ENCODE results near the gene INPP5B. TPM values are rescaled to one million over a fixed set of nuclear protein-coding genes. Genes with fewer than 3 reads are reported as not detected.
A peak's percentile ranks its signal among the peaks of the same experiment; 100 is the strongest.

Gene INPP5B
- total RNA-seq, 2 donors from 2014 or later, result 44.2 to 44.5 TPM

GRCh38 chr1:37893673-37894072 is 53.2 kb downstream of the INPP5B start:
- Histone ChIP-seq H3K4me3 (no peak overlapping the region), H3K27ac (peak overlapping the region in 1 of 2 donors; percentile 55), H3K36me3 (peaks cover 17% of the 10 kb centered on the region), H3K9me3 (no peaks in the 10 kb centered on the region), H3K27me3 (replicated peaks; ENCODE audit: insufficient read depth) (no peaks in the 10 kb centered on the region), H3K4me1 (ENCODE audit: control insufficient read depth in 1 of 2, low read depth in 2 of 2) (peaks cover 0 to 6% of the 10 kb centered on the region in 2 donors)
- DNase-seq (ENCODE audit: low spot score) (no peak), ATAC-seq (ENCODE audit: insufficient number of reproducible peaks, low FRiP score, low read depth) (no peak)
- TF ChIP-seq CTCF (IDR thresholded peaks at IDR 0.05), result no peak

GRCh38 chr1:37892151-37893047 is 54.5 kb downstream of the INPP5B start:
- peaks cover 0 to 6% of the 10 kb centered on the region in 2 donors for H3K4me1 ChIP-seq (ENCODE audit: control insufficient read depth in 1 of 2, low read depth in 2 of 2)
- peak overlapping the region; percentile 55 to 60 for H3K27ac ChIP-seq
- no peak for TF ChIP-seq CTCF (IDR thresholded peaks at IDR 0.05)
- H3K36me3 ChIP-seq, result peaks cover 28% of the 10 kb centered on the region
- DNase-seq (ENCODE audit: low spot score) (no peak), ATAC-seq (ENCODE audit: insufficient number of reproducible peaks, low FRiP score, low read depth) (no peak)
- no peaks in the 10 kb centered on the region for H3K27me3 ChIP-seq (replicated peaks; ENCODE audit: insufficient read depth)
- H3K4me3 ChIP-seq, result no peak overlapping the region
- no peaks in the 10 kb centered on the region for H3K9me3 ChIP-seq

- ATAC-seq (ENCODE audit: insufficient number of reproducible peaks, low FRiP score, low read depth) (no peak), DNase-seq (ENCODE audit: low spot score) (no peak)
- no peaks in the 10 kb centered on the region for H3K9me3 ChIP-seq
Measured at GRCh38 chr1:37890378-37891014, 56.4 kb downstream of the INPP5B start.

GRCh38 chr1:37888022-37888700 is 58.7 kb downstream of the INPP5B start:
- no peak overlapping the region for H3K4me3 ChIP-seq
- TF ChIP-seq CTCF (IDR thresholded peaks at IDR 0.05), result no peak
- H3K36me3 ChIP-seq, result peaks cover 62% of the 10 kb centered on the region
- DNase-seq (ENCODE audit: low spot score) (no peak), ATAC-seq (ENCODE audit: insufficient number of reproducible peaks, low FRiP score, low read depth) (no peak)
- no peaks in the 10 kb centered on the region for H3K9me3 ChIP-seq
- no peak overlapping the region for H3K27ac ChIP-seq
- H3K4me1 ChIP-seq (ENCODE audit: control insufficient read depth in 1 of 2, low read depth in 2 of 2), result peaks cover 0 to 6% of the 10 kb centered on the region in 2 donors
- no peaks in the 10 kb centered on the region for H3K27me3 ChIP-seq (replicated peaks; ENCODE audit: insufficient read depth)

More at GRCh38 chr1:37890378-37891014, 56.4 kb downstream of the INPP5B start:
- TF ChIP-seq CTCF (IDR thresholded peaks at IDR 0.05), result peak; percentile 55
- H3K27me3 ChIP-seq (replicated peaks; ENCODE audit: insufficient read depth), result no peaks in the 10 kb centered on the region
- H3K4me3 ChIP-seq, result no peak overlapping the region
- H3K36me3 ChIP-seq, result peaks cover 45% of the 10 kb centered on the region
- peaks cover 0 to 6% of the 10 kb centered on the region in 2 donors for H3K4me1 ChIP-seq (ENCODE audit: control insufficient read depth in 1 of 2, low read depth in 2 of 2)
- peak overlapping the region in 1 of 2 donors; percentile 34 for H3K27ac ChIP-seq

- DNase-seq (ENCODE audit: low spot score) (no peak), ATAC-seq (ENCODE audit: insufficient number of reproducible peaks, low FRiP score, low read depth) (no peak)
- H3K4me3 ChIP-seq, result no peak overlapping the region
- no peaks in the 10 kb centered on the region for H3K4me1 ChIP-seq (ENCODE audit: control insufficient read depth in 1 of 2, low read depth in 2 of 2)
- TF ChIP-seq CTCF (IDR thresholded peaks at IDR 0.05), result no peak
- H3K9me3 ChIP-seq, result no peaks in the 10 kb centered on the region
- H3K36me3 ChIP-seq, result peaks cover 77% of the 10 kb centered on the region
- H3K27ac ChIP-seq, result no peak overlapping the region
- no peaks in the 10 kb centered on the region for H3K27me3 ChIP-seq (replicated peaks; ENCODE audit: insufficient read depth)
Measured at GRCh38 chr1:37884145-37884544, 62.7 kb downstream of the INPP5B start.
